ENCODE results near the gene WDR41.

- TF ChIP-seq ZNF174 (CRISPR knock-in tag; IDR thresholded peaks at IDR 0.05) (no peak), SIN3A (IDR thresholded peaks at IDR 0.05; ENCODE audit: borderline replicate concordance in 2 of 2, control insufficient read depth in 1 of 2, low read depth in 2 of 2, low read length in 2 of 2) (no peak), ZZZ3 (IDR thresholded peaks at IDR 0.05) (no peak), KAT8 (IDR thresholded peaks at IDR 0.05; ENCODE audit: low read depth) (no peak), EZH2 (IDR thresholded peaks at IDR 0.05; ENCODE audit: borderline replicate concordance, low read depth, low read length) (no peak), RBM22 (IDR thresholded peaks at IDR 0.05; ENCODE audit: low read depth, low read length, poor library complexity, severe bottlenecking) (no peak), DLX4 (CRISPR knock-in tag; IDR thresholded peaks at IDR 0.05) (no peak), EP300 (IDR thresholded peaks at IDR 0.05; ENCODE audit: low read length) (no peak), CTCF (IDR thresholded peaks at IDR 0.05 in 2 of 3, conservative IDR thresholded peaks at IDR 0.05 in 1 of 3; ENCODE audit: insufficient read depth in 2 of 3, low read depth in 1 of 3, low read length in 3 of 3) (no peak), ATF3 (IDR thresholded peaks at IDR 0.05) (no peak), ATF3 (CRISPR knock-in tag; conservative IDR thresholded peaks at IDR 0.05) (no peak), ZNF184 (CRISPR knock-in tag; IDR thresholded peaks at IDR 0.05) (no peak), ZBTB1 (CRISPR knock-in tag; IDR thresholded peaks at IDR 0.05; ENCODE audit: borderline replicate concordance, low read depth) (no peak)
These were observed 93.2 kb downstream of the WDR41 start for GRCh38 chr5:77398896-77399295.

All from K562 (cell line).